ENCODE data around the gene IGF2BP2. TPM values are rescaled to one million over a fixed set of nuclear protein-coding genes. Genes with fewer than 3 reads are reported as not detected.

Gene IGF2BP2
- total RNA-seq, 1 experiment from 2014 or later = 154 TPM

DNA sequence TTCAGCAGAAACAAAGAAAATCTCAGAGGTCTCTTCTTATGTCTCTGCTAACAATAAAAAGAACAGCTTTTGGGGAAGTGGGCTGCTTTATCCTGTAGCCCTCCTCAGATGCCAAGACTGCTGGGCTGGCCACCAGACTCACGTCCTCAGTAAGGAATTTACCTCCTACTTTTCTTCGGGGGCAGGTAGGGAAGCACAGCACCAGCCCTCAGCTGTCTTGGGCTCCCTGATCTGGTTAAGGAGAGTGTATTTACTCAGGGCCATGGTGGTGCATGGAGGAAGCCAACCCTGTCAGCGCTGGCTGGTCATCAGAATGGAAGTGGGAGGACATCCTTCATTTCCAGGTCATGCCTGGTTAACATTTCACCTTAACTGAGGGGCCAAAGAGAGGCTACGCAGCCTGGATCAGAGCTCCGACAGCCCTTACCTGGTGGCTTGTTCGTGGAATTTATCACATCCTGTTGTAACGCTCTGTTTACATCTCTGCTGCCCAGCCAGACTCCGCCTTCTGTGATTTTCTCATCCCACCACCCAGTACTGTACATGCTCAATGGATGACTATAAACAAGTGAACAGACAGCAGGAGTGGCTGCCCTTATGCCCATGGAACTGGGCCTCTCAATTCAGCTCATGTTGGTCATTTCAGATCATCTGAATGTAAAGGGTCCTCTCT lies 108.3 kb downstream of the IGF2BP2 start:
- no peak for DNase-seq (ENCODE audit: unreplicated experiment)
- Mint-ChIP-seq H3K36me3 (ENCODE audit: insufficient read depth, unreplicated experiment) (peaks cover 27% of the 10 kb centered on the region), H3K9me3 (ENCODE audit: unreplicated experiment) (no peaks in the 10 kb centered on the region), H3K4me1 (ENCODE audit: insufficient read depth, unreplicated experiment) (peaks cover 58% of the 10 kb centered on the region), H3K27ac (ENCODE audit: low read depth, unreplicated experiment) (peak overlapping the region; percentile 96), H3K27me3 (ENCODE audit: insufficient read depth, unreplicated experiment) (no peaks in the 10 kb centered on the region), H3K4me3 (ENCODE audit: unreplicated experiment) (no peak overlapping the region)
- no TSS peak for BruUV-seq (replicated peaks)
- CTCF ChIA-PET = interaction anchor here (0.6 to 2.0 kb wide), 6 partner anchors 17 to 1199 kb away, joined by 3 to 14 read pairs (median 3); partner anchors contain the start of gene TRA2B
- TF ChIP-seq, protein P1, sequence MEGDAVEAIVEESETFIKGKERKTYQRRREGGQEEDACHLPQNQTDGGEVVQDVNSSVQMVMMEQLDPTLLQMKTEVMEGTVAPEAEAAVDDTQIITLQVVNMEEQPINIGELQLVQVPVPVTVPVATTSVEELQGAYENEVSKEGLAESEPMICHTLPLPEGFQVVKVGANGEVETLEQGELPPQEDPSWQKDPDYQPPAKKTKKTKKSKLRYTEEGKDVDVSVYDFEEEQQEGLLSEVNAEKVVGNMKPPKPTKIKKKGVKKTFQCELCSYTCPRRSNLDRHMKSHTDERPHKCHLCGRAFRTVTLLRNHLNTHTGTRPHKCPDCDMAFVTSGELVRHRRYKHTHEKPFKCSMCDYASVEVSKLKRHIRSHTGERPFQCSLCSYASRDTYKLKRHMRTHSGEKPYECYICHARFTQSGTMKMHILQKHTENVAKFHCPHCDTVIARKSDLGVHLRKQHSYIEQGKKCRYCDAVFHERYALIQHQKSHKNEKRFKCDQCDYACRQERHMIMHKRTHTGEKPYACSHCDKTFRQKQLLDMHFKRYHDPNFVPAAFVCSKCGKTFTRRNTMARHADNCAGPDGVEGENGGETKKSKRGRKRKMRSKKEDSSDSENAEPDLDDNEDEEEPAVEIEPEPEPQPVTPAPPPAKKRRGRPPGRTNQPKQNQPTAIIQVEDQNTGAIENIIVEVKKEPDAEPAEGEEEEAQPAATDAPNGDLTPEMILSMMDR (IDR thresholded peaks at IDR 0.05; ENCODE audit: unreplicated experiment) = no peak
- POLR2A ChIA-PET = interaction anchor here (0.6 to 8.3 kb wide), 18 partner anchors 9 to 227 kb away, joined by 3 to 105 read pairs (median 8); partner anchors contain the start of gene TRA2B
- intact Hi-C loops (cut with micrococcal nuclease) = no loop called here

DNA sequence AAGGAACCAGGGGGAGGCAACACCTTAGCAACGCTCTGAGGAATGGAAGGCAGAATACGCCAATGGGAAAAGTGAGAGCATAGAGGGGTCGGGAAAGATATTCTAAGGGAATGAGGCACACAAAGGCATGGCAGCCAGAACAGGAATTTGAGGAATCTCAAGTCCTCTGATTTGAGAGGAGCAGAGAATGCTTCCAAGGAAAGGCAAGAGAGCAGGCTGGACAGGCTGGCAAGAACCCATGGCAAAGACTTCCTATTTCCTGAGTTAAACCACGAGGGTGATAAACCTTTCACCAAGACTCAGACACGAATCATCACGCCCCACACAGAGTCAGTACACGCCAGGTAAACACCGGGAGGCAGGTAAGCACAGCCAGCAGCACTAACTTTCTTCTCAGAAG lies 109.8 kb downstream of the IGF2BP2 start:
- intact Hi-C loops (cut with micrococcal nuclease) = no loop called here
- no TSS peak for BruUV-seq (replicated peaks)
- H3K9me3 Mint-ChIP-seq (ENCODE audit: unreplicated experiment) = no peaks in the 10 kb centered on the region

DNA sequence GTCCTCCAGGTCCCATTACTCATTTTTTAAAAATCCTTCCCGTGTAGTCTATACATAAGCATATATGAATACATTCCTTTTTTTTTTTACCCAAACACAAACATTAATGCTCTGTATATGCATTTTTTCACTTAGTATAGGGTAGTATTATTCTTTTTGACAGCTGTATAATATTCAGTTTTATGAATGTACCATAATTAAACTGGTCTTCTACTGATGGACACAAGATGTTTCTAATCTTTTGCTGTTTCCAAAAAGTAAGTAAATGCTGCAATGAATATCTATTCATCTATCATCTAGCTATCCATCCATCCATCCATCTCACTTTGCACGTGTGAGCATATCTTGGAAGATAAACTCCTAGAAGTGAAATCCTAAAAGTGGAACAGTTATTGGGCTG lies 110.8 kb downstream of the IGF2BP2 start:
- Mint-ChIP-seq H3K4me3 (ENCODE audit: unreplicated experiment) (no peak overlapping the region), H3K9me3 (ENCODE audit: unreplicated experiment) (no peaks in the 10 kb centered on the region), H3K36me3 (ENCODE audit: insufficient read depth, unreplicated experiment) (peaks cover 12% of the 10 kb centered on the region), H3K27me3 (ENCODE audit: insufficient read depth, unreplicated experiment) (no peaks in the 10 kb centered on the region), H3K27ac (ENCODE audit: low read depth, unreplicated experiment) (peak overlapping the region; percentile 96), H3K4me1 (ENCODE audit: insufficient read depth, unreplicated experiment) (peaks cover 59% of the 10 kb centered on the region)
- POLR2A ChIA-PET = interaction anchor here (1.0 to 8.3 kb wide), 3 partner anchors 17 to 109 kb away, joined by 3 to 105 read pairs (median 3); no protein-coding TSS in a partner anchor
- intact Hi-C loops (cut with micrococcal nuclease) = no loop called here
- DNase-seq (ENCODE audit: unreplicated experiment) = no peak
- no TSS peak for BruUV-seq (replicated peaks)
- TF ChIP-seq, protein P1 (IDR thresholded peaks at IDR 0.05; ENCODE audit: unreplicated experiment) = no peak
- CTCF ChIA-PET = interaction anchor here (1.0 to 1.2 kb wide), 2 partner anchors 19 to 54 kb away, joined by 3 read pairs; no protein-coding TSS in a partner anchor

More for the DNA sequence above, 109.8 kb downstream of the IGF2BP2 start:
- peak overlapping the region; percentile 96 for H3K27ac Mint-ChIP-seq (ENCODE audit: low read depth, unreplicated experiment)
- peaks cover 22% of the 10 kb centered on the region for H3K36me3 Mint-ChIP-seq (ENCODE audit: insufficient read depth, unreplicated experiment)
- H3K4me3 Mint-ChIP-seq (ENCODE audit: unreplicated experiment) = peak overlapping the region; percentile 12
- TF ChIP-seq, protein P1 (IDR thresholded peaks at IDR 0.05; ENCODE audit: unreplicated experiment) = no peak
- ChIA-PET CTCF (interaction anchor here (0.7 to 1.0 kb wide), 2 partner anchors 55 to 447 kb away, joined by 4 to 6 read pairs; no protein-coding TSS in a partner anchor), POLR2A (interaction anchor here (0.6 to 8.3 kb wide), 4 partner anchors 16 to 303 kb away, joined by 3 to 105 read pairs (median 3); no protein-coding TSS in a partner anchor)
- no peaks in the 10 kb centered on the region for H3K27me3 Mint-ChIP-seq (ENCODE audit: insufficient read depth, unreplicated experiment)
- H3K4me1 Mint-ChIP-seq (ENCODE audit: insufficient read depth, unreplicated experiment) = peaks cover 61% of the 10 kb centered on the region
- no peak for DNase-seq (ENCODE audit: unreplicated experiment)

DNA sequence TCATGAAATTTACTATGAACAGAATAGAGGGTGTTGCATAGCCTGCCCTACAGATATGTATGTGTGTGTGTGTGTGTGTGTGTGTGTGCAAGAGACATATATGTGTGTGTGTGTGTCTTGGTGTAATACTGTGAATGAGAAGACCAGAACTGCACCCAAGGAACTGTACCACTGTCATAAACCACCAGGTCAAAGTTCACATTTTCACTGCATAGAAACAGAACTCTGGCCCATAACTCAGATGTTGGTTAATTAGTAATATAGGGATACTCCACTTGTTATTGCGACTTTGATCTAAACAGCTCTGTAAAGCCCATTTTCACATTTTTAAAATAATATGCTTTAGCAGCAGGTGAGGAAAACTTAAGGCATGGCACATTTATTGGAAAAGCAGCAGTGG lies 111.8 kb downstream of the IGF2BP2 start:
- Mint-ChIP-seq H3K4me3 (ENCODE audit: unreplicated experiment) (no peak overlapping the region), H3K4me1 (ENCODE audit: insufficient read depth, unreplicated experiment) (peaks cover 58% of the 10 kb centered on the region), H3K27ac (ENCODE audit: low read depth, unreplicated experiment) (no peak overlapping the region), H3K27me3 (ENCODE audit: insufficient read depth, unreplicated experiment) (no peaks in the 10 kb centered on the region), H3K36me3 (ENCODE audit: insufficient read depth, unreplicated experiment) (peaks cover 3% of the 10 kb centered on the region), H3K9me3 (ENCODE audit: unreplicated experiment) (no peaks in the 10 kb centered on the region)
- TF ChIP-seq, protein P1 (IDR thresholded peaks at IDR 0.05; ENCODE audit: unreplicated experiment) = no peak
- POLR2A ChIA-PET = interaction anchor here (0.6 to 1.9 kb wide), 3 partner anchors 9 to 110 kb away, joined by 3 to 7 read pairs (median 3); no protein-coding TSS in a partner anchor
- no peak for DNase-seq (ENCODE audit: unreplicated experiment)
- no TSS peak for BruUV-seq (replicated peaks)
- intact Hi-C loops (cut with micrococcal nuclease) = no loop called here
- CTCF ChIA-PET = interaction anchor here (0.6 kb wide), 1 partner anchor 390 kb away, joined by 3 read pairs; no protein-coding TSS in a partner anchor

Measured in MCF 10A (cell line).